Sigmoid colon (tissue), 4 donors: ENCODE results near the gene COMMD9.

ENCODE experiments used
- EP300 ChIP-seq, 4 donors: sonication (generic); formaldehyde crosslinking; IDR thresholded peaks; one replicate each; pipeline ENCODE4 v1.6.1; 2017; ENCODE audit warnings: antibody characterized with exemption in 4 of 4
- TF ChIP-seq, protein P1 (sequence below), 4 experiments: fragments of 450-650 bp in 3 of 4; fragments of 200-600 bp in 1 of 4; IDR thresholded peaks; one replicate each; pipeline ENCODE4 v1.5.1; 2016 to 2019; ENCODE audit warnings: antibody characterized with exemption in 4 of 4, mild to moderate bottlenecking in 3 of 4, moderate library complexity in 2 of 4

GRCh38 chr11:36306888-36307287 is 17.7 kb upstream of the COMMD9 start:
- TF ChIP-seq, protein P1, sequence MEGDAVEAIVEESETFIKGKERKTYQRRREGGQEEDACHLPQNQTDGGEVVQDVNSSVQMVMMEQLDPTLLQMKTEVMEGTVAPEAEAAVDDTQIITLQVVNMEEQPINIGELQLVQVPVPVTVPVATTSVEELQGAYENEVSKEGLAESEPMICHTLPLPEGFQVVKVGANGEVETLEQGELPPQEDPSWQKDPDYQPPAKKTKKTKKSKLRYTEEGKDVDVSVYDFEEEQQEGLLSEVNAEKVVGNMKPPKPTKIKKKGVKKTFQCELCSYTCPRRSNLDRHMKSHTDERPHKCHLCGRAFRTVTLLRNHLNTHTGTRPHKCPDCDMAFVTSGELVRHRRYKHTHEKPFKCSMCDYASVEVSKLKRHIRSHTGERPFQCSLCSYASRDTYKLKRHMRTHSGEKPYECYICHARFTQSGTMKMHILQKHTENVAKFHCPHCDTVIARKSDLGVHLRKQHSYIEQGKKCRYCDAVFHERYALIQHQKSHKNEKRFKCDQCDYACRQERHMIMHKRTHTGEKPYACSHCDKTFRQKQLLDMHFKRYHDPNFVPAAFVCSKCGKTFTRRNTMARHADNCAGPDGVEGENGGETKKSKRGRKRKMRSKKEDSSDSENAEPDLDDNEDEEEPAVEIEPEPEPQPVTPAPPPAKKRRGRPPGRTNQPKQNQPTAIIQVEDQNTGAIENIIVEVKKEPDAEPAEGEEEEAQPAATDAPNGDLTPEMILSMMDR (IDR thresholded peaks at IDR 0.05) = no peak
- no peak for TF ChIP-seq EP300 (IDR thresholded peaks at IDR 0.05)
